HUDEP-2 (cell line): Measurements from ENCODE around the gene RPS6KA4.

Source experiments
- DNase-seq, 76 experiments: peaks; one replicate each; lab custom pipeline; 2025; ENCODE audit not compliant: unreplicated experiment in 76 of 76; lab: John Stamatoyannopoulos, UW

Gene RPS6KA4

DNA sequence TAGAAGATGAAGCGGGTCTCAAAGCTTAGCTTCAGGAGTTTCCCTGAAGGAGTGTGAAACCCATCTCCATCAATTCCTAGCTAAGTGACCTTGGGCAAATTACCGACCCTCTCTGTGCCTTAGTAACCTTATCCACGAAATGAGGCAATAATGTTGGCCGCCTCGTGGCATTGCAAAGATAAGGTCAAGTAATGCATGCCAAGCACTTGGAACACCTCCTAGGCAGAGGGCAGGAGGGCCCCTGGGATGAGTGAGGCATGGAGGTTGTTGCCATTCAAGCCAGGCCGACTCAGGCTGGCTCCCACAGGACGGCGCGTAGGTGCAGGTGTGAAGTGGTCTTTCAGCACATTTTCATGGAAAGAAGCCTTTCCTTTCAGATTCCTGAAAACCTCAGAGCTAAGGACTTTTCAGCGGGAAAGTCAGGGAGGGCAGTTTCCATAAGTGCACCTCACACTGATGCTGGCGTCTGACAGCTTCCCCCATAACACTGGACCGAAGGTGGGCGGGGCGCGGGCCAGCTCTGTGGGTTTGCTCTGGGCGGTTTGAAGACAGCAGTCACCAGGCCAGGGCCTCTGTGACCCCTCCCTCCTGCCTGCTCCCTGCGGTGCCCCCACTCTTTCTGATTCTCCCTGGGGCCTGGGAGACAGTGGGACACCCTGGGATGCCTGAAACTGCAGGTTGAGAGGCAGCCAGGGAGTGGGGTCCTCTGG is 25.2 kb downstream of the RPS6KA4 start:
- DNase-seq, result peak in 29 of 76 experiments; percentile 4 to 43 (median 17)

DNA sequence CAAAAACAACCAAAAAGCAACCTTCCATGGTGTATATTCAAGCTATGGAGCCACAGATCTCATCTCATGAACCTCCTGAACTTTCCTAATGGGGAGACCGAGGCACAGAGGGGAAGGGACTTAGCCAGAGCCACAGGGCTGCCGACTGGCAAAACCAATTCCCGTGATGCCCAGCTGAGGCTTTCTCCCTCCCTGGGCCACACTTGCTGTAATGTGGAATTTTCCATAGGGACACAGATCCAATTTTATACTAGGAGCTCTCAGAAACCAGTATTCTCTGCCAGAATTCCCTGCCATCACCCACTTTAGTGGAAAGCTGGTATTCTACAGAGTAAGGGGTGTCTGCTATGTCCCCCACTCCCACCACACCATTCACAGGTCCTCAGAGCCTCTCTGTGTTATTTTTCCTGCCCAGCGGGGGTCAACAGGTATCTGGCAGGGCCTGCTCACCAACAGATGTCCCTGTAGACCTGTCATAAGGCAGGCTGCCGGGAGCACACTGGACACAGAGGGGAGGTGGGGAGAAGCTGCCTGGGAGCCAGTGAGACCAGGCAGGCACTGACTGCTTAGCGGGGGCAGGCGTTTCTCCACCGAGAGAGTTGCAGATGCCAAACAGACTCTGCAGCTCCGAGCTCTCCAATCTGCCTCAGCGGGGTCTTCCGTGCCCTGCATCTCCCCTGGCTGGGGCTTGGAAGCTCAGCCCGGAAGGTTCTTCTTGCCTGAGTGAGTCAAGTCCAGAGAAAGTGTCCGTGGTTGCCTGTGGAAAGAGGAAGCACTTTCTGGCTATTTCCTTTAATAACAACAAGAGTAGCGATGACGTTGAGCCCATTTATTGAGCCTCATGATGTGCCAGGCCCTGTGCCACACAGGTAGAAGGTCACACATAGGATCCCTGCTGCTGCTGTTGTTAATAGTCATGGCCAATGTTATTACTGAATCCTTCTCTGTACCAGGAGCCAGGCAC is 26.3 kb downstream of the RPS6KA4 start:
- DNase-seq, result no peak

DNA sequence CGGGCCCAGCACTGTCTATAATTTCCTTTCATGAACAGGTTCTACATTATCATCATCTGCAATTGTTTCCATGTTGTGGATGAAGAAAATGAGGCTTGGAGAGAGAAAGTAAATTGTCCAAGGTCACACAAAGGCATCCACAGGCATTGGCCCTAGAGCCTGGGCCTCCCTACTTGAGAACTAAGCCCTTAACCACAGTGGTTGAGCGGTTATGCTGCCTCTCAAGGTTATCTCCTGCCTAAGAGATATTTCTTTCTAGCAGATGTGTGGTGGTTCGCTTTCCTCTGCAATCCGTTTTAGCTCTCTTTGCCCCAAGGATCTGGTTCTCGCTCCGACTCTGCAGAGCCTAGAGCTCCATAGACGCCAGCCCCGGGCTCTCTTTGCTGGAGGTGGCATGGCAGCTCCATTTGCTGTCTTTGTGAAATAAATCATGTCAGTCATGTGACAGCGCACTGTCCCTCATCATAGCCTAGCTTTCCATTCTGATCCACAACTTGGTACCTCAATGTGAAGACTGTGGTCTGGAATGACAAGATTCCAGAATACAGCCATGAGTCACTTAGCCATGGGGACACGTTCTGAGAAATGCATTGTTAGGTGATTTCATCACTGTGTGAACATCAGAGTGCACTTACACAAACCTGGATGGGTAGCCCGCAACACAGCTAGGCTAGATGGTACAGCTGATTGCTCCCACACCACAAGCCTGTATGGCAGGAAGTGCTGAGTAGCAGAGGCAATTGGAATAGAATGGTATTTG is 27.2 kb downstream of the RPS6KA4 start:
- DNase-seq, result peak in 2 of 76 experiments; percentile 10 to 14

DNA sequence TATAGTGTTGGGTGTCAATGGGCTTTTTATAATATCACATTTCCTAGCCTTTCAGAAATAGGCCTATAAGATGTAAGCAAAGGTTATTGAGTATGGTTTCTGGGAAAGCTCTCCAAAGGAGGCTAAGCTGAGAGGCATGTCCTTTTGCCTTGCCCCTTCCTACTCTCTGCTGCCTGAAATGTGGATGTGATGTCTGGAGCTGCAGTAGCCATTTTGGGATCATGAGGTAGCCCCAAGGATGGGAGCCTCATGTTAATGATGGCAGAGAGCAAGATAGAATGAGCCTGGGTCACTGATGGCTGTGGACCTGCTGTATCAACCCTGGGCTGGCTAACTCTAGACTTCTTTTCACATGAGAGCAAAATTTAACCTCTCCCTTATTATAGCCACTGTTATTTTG is 29.0 kb downstream of the RPS6KA4 start:
- DNase-seq, result no peak

DNA sequence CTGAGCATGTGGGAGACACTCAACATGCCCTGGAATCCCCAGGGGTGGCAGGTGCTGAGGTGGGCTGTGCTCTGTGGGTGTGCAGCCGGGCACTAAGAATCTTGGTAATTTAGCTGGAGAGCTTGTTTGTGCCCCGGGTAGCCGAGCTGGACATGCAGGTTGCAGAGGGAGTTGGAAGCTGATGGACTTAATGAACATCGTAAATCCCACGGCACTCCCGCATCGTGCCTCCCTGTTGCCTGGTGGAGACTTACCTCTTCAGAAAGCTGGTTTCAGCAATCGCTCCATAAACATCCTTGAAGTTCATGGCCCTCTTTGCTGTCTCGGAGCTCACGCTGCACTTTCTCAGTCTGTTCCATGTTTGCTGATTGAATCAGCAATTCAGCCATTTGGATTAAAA is 29.9 kb downstream of the RPS6KA4 start:
- no peak for DNase-seq

DNA sequence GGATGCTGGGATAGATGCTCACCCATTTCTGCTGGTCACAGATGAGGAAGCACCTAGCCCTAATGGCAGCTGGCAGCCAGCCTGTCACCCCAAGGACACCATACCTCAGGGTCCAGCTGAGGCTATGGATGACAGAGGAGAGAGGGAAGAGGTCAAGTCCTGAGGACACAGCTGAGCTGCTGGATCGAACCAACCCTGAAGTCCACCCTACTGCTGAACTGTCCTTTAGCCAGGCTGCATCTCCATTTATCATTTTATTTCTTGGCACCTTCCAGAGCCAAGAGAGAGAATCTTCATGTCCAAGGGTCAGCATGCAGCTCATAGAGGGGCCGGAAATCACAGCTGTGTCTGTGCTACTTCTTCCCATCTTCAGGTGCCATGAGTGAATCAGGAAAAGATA is 30.9 kb downstream of the RPS6KA4 start:
- DNase-seq, result no peak

DNA sequence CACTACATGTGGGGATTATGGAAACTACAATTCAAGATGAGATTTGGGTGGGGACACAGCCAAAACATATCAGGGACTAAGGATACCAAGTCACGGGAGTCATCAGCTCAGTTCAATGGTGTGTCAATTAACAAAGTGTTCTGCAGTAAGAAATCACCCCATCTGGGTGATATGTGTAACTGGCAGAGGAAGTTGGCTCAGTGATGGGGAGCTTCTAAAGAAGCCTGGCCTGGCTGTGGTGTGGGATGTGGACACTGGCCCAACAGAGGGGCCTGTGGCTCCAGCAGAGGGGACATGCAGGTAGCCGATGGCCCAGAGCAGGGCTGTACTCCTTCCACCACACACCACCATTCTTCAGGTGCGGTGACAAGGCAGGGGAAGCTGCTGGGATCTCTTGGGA is 31.6 kb downstream of the RPS6KA4 start:
- no peak for DNase-seq

DNA sequence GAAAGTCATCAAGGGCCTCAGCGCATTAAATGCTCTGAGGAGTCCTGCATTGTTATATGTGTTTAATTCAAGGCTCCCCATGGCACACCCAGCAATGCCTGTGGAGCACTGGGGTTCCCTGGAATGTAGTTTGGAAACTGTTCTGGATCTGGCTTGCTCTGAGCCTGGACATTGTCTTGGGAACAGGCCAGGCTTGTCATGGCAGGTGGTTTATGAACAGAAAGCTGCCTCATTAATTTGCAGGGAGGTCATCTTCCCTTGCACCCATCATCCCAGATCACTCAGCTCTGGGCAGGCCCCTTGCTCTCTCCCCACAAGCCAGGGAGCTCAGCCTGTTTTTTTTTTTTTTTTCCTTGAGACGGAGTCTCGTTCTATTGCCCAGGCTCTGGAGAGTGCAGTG is 32.9 kb downstream of the RPS6KA4 start:
- no peak for DNase-seq

DNA sequence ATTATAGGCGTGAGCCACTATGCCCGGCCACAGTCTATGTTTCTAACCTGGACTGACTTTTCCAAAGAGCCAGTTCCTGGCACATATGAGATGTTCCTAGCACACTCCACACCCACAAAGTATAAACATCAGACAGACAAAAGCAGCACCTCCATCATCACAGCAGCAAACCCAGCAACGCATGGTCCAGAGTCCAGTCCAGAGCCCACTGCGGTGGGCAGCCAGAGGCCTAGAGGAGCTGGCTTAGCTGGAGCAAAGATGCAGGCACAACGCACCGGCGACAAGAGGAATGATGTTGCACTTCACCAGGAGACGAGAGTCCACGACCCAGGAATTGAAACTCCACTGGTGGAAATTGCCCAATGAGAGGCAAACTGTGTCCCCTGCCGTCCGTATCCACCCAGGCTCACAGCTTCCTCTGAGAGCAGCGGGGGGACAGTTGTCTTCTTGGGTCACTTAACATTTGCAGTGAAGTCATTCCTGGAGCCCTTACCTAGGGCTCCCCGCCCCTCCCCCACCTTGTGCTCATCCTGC is 36.6 kb downstream of the RPS6KA4 start:
- DNase-seq, result no peak

DNA sequence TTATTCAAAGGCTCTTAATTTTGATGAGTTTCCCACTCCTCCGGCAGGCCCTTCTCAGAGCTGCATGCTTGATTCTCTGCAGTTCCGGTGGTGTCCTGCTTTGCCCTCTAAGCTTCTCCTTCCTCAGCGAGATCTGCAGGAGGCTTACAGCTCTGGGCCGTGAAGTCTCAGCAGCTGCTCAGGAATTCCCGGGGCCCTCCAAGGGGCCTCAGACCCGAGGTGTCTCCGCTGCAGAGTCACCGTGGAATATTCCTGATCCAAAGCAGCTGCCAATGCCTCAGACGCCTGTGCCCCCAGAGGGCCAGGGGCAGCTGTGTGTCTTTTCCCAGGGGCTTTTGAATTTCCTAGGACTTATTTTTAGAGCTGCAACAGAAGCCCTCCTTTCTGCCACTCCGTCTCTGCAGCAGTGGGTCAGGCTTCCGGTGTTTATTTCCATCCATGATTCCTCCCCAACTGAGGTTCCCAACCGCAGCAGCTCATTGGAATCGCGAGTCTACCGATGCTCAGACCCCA is 37.2 kb downstream of the RPS6KA4 start:
- DNase-seq, result no peak

DNA sequence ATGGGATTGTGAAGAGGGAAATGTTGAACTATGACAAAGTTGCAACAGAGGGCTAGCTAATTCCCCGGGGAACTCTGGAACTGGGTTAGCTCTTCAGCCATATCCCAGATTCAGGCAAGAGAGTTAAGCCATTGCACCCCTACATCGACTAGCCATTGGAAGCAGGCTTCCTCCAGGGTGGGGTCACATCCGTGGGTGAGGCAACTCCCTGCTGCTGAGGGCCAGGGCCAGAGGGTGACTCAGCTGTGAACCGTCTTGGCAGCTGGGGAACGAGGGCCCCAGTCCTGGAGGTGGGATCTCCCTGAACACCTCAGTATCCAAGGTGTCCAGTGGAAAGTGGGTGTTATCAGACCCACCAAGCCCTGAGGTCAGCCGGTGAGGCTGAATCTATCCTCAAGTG is 41.1 kb downstream of the RPS6KA4 start:
- peak in 58 of 76 experiments; percentile 1 to 62 (median 34) for DNase-seq

DNA sequence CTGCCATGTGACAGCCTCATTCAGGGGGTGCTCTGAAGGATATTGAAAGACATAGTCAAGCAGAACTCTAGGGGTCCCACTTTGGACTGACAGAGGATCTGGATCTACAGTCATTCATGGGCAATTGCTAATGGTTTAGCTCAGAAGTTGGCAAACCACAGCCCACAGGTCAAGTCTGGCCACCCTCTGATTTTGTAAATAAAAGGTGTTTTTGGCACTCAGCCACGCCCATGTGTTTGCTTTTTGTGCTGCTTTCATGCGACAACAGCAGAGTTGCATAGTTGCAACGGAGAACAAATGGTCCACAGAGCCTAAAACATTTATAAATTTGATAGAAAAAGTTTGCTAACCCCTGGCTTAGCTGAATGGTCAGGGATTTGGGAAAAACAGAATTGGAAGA is 41.7 kb downstream of the RPS6KA4 start:
- peak in 1 of 76 experiments; percentile 4 for DNase-seq

DNA sequence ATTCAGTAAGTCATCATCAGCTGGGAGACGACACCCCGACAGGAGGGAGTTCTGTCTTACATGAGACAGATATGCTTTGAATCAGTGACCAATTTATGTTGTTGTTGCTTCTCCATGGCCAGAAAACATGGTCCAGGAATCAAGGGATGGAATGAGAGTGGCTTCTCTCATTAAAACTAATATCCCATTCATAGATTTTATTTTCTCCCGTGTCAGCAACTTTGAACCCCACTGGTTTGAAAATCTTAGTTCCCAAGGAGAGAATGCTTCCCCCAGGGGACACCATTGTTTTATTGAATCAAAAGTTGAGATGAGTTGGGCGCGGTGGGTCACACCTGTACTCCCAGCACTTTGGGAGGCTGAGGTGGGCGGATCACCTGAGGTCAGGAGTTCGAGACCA is 42.8 kb downstream of the RPS6KA4 start:
- no peak for DNase-seq

DNA sequence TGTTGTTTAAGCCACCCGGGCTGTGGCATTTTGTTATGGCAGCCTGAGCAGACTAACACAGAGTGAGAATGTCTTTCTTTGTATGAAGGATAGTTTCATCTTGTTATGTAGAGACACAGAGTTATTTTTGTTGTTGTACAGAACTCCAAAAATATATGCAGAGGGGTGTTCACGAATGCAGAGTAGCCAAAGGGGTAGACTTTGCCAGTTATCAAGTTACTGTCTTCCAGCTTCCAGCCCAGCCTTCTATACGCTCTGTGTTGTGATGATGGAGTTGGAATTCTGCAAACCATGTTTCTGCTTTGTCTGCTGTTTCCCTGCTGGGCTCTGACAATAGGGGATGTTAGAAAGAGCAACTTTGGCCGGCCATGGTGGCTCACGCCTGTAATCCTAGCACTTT is 44.1 kb downstream of the RPS6KA4 start:
- DNase-seq, result no peak

DNA sequence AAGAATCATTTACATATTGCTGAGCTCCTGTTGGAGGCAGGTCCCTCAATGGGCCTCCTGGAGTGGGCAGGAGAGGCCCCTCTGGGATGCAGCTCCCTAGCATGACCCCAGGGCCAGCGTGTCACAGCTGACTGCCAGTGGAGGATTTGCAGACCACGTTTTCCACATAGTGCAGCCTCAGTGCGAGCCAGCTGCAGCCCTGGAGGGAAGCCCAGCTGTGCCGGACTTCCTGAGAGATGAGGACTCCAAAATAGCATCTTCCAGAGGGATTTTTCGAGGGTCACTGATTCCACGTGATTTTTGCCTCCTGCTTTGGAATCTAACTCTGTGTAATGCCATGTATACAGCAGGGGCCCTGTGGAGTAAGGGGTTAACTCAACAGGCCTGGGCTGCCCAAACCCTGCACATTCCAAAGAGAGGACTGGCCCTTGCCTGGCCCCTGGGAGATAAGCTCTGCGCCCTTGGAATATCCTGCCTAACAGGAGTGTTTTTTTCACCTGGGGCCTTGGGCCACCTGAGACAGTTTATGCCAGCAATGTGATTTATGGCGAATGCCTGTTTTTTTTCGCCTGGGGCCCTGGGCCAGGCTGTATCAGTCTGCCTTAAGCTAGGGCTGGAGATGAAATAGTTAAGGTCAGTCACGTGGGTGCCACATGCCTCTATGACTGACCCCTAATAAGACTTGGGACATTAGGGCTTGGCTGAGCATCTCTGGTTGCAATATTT is 47.4 kb downstream of the RPS6KA4 start:
- DNase-seq, result no peak

DNA sequence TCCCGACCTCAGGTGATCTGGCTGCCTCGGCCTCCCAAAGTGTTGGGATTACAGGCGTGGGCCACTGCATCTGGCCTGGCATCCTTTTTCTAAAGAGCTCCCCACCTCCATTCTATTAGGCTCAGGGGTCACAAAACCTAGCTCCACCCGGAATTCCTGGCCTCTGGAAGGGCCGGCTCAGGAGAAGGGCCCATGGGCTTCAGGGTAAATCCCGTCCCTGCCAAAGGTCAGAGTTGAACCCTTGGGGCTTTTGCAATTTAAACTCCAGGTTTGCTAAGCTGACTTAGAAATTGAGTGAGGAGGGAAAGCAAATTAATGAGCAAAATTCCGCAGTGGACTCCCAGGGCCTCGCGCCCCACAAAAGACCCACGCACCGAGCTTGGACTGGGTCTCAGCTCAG is 48.3 kb downstream of the RPS6KA4 start:
- DNase-seq, result no peak

DNA sequence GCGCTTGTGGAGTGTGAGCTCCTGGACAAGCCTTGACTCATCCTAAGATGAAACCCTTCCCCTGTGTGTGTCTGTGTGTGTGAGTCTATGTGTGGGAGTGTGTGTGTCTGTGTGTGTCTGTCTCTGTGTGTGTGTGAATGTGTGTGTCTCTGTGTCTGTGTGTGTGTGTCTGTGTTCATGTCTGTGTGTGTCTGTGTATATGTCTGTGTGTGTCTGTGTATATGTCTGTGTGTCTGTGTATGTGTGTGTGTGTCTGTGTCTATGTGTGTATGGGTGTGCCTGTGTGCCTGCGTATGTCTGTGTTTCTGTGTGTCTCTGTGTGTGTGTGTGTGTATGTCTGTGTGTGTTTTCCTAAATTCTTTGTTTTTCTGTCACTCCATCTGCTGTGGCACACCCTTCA is 48.7 kb downstream of the RPS6KA4 start:
- DNase-seq, result no peak

DNA sequence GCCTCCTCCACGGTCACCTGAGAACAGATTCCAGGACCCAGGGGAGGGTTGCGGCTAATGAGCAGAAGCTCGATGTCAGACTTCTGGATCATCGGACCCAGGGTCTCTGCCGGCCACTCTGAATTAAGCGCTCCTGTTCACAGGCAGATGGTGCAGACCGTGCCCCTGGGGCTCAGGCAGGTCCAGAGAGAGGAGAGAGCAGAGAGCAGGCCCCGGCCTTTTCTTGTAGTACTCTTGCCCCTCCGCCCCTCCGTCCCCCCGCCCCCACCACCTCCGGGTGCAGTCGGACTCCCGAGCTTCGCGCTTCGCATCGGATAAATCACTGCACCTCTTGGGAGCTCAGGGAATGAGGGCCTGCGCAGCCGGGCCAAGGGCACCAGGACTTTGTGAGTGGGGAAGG is 50.3 kb downstream of the RPS6KA4 start:
- no peak for DNase-seq

DNA sequence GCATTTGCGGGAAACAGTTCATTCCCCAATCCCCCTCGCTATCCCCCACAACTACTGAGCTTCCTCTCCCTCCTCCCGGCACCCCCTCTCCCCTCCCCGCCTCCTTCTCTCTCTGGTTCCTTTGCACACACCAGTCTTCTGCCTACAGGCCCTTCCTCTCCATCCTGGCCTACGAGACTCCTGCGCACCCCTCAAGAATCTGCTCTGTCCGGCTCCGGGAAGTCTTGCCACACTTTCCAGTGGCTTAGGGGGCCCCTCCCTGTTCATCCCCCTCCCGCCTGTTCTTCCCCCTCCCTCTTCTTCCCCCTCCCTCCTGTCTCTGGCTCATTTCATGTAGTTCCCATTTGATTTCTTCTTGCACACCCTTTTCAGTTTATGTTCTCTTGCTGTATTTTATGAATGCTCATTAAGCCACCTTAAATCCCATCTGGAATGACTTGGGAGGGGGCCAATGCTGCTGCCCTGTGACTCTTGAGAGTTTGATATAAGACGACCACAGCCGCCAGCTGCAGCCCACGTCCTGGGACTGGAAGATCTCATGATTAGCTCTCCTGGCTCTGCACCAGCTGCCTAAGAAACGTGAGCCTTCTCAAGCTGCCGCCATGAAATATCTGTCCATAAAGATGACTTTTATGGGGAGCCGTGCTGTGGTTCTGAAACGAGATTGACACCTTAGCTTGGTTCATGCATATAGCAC is 50.9 kb downstream of the RPS6KA4 start:
- DNase-seq, result peak in 2 of 76 experiments; percentile 10 to 16

DNA sequence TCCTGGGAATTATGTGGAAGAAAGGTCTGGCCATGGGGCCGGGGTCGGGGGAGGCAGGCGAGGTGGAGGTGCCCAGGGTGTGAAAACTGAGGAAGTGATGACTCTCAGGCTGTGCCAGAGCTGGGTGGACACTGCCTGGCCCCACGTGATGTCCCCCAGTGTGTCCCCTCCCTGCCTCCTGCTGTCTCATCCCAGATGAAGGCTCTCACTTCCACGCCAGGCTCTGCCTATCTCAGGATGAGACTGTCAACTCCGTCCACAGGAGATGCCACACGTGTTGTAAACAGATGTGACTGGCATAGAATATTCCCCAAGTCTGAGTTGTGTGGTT is 51.4 kb downstream of the RPS6KA4 start:
- DNase-seq, result no peak
